C4-2B (cell line): ENCODE results near the gene FAM180B.

Experiments used
- CTCF ChIP-seq: fragments of 450-650 bp; conservative IDR thresholded peaks from 2 replicates; pipeline ENCODE4 v1.5.1; 2017; ENCODE audit warnings: mild to moderate bottlenecking
- ZFX ChIP-seq: fragments of 450-650 bp; IDR thresholded peaks from 2 replicates; pipeline ENCODE4 v1.6.1; 2017

- TF ChIP-seq ZFX (no peak), CTCF (no peak)
Measured at GRCh38 chr11:47571357-47571729, 15.1 kb upstream of the FAM180B start.
